WTC11 (cell line): ENCODE measurements around the gene CYSTM1.

Experiments
- TCF7 ChIP-seq: sonication (generic); formaldehyde crosslinking; IDR thresholded peaks from 2 replicates; pipeline ENCODE4 v1.8.0; 2022; ENCODE audit warnings: mild to moderate bottlenecking, low read depth, missing genetic modification reagents, moderate library complexity
- USF1 ChIP-seq: sonication (generic); formaldehyde crosslinking; IDR thresholded peaks from 2 replicates; pipeline ENCODE4 v1.8.0; 2022; ENCODE audit warnings: mild to moderate bottlenecking, missing genetic modification reagents
- TF ChIP-seq, protein P1 (sequence below): fragments of 200-600 bp; IDR thresholded peaks from 2 replicates; pipeline ENCODE4 v1.8.0; 2022; ENCODE audit warnings: antibody characterized with exemption

DNA sequence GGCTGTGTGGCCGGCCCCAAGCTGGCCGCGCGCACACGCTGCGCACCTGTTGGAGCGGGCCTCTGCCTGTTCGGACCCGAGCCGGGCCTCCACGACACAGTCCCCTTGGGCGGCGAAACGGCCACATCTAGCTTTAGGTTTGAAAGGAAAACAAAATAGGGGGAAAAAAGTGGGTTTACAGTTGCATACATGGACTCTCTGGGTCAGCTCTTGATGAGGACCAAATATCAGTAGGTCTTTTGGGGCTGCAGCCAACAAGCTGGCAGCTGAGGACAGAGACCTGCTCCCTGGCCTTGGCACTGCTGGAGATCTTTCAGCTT is 28.5 kb upstream of the CYSTM1 start:
- TF ChIP-seq, protein P1, sequence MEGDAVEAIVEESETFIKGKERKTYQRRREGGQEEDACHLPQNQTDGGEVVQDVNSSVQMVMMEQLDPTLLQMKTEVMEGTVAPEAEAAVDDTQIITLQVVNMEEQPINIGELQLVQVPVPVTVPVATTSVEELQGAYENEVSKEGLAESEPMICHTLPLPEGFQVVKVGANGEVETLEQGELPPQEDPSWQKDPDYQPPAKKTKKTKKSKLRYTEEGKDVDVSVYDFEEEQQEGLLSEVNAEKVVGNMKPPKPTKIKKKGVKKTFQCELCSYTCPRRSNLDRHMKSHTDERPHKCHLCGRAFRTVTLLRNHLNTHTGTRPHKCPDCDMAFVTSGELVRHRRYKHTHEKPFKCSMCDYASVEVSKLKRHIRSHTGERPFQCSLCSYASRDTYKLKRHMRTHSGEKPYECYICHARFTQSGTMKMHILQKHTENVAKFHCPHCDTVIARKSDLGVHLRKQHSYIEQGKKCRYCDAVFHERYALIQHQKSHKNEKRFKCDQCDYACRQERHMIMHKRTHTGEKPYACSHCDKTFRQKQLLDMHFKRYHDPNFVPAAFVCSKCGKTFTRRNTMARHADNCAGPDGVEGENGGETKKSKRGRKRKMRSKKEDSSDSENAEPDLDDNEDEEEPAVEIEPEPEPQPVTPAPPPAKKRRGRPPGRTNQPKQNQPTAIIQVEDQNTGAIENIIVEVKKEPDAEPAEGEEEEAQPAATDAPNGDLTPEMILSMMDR, result no peak
- no peak for TF ChIP-seq USF1
- no peak for TF ChIP-seq TCF7 (CRISPR knock-in tag)
